Measurements from ENCODE around the gene MAZ.

GRCh38 chr16:29858974-29859373 is 52.6 kb downstream of the MAZ start:
- TF ChIP-seq CTCF (IDR thresholded peaks at IDR 0.05 in 2 of 3, conservative IDR thresholded peaks at IDR 0.05 in 1 of 3; ENCODE audit: borderline replicate concordance in 1 of 3, insufficient read depth in 1 of 3, low read depth in 2 of 3, low read length in 2 of 3) (no peak), MAX (IDR thresholded peaks at IDR 0.05) (no peak), FOSL1 (IDR thresholded peaks at IDR 0.05; ENCODE audit: low read depth) (no peak), YY1 (IDR thresholded peaks at IDR 0.05; ENCODE audit: extremely low read depth, insufficient replicate concordance, low read depth, low read length) (no peak)
